ENCODE measurements around the gene MPL.

The MPL gene

GRCh38 chr1:43337588-43337987, at the start of gene MPL:
Gene MPL, plus strand, starts transcription at chr1:43337818. Its CDS starts 31 bp downstream, at chr1:43337849.
- no peak for DNase-seq (ENCODE audit: low spot score)

- DNase-seq (ENCODE audit: low spot score) = no peak
These were observed 49.4 kb upstream of the MPL start for GRCh38 chr1:43288058-43288784.

- no peak for DNase-seq (ENCODE audit: low spot score)
These were observed 48.6 kb upstream of the MPL start for GRCh38 chr1:43288785-43289706.

GRCh38 chr1:43292216-43292615, 45.4 kb upstream of the MPL start:
- no peak for DNase-seq (ENCODE audit: low spot score)

- no peak for DNase-seq (ENCODE audit: low spot score)
These were observed 44.9 kb upstream of the MPL start for GRCh38 chr1:43292679-43293078.

GRCh38 chr1:43293176-43293575, 44.4 kb upstream of the MPL start:
- no peak for DNase-seq (ENCODE audit: low spot score)

- no peak for DNase-seq (ENCODE audit: low spot score)
These were observed 43.5 kb upstream of the MPL start for GRCh38 chr1:43293896-43294760.

- DNase-seq (ENCODE audit: low spot score) = no peak
These were observed 42.9 kb upstream of the MPL start for GRCh38 chr1:43294761-43295160.

GRCh38 chr1:43296207-43296606, 41.4 kb upstream of the MPL start:
- no peak for DNase-seq (ENCODE audit: low spot score)

GRCh38 chr1:43298055-43298454, 39.6 kb upstream of the MPL start:
- no peak for DNase-seq (ENCODE audit: low spot score)

GRCh38 chr1:43299101-43299500, 38.5 kb upstream of the MPL start:
- DNase-seq (ENCODE audit: low spot score) = no peak

GRCh38 chr1:43300378-43301094, 37.1 kb upstream of the MPL start, which contains the start of gene TIE1:
Gene TIE1, plus strand, starts transcription at chr1:43300982. Its CDS starts 90 bp downstream, at chr1:43301072.
- DNase-seq (ENCODE audit: low spot score) = no peak

GRCh38 chr1:43302201-43302600, 35.4 kb upstream of the MPL start:
- no peak for DNase-seq (ENCODE audit: low spot score)

GRCh38 chr1:43302721-43303470, 34.7 kb upstream of the MPL start:
- no peak for DNase-seq (ENCODE audit: low spot score)

GRCh38 chr1:43303471-43304313, 33.9 kb upstream of the MPL start:
- no peak for DNase-seq (ENCODE audit: low spot score)

GRCh38 chr1:43304314-43304681, 33.3 kb upstream of the MPL start:
- DNase-seq (ENCODE audit: low spot score) = no peak

GRCh38 chr1:43304771-43305300, 32.8 kb upstream of the MPL start:
- DNase-seq (ENCODE audit: low spot score) = no peak

- DNase-seq (ENCODE audit: low spot score) = peak; percentile 26
These were observed 32.2 kb upstream of the MPL start for GRCh38 chr1:43305461-43305860.

GRCh38 chr1:43305926-43306687, 31.5 kb upstream of the MPL start:
- DNase-seq (ENCODE audit: low spot score) = no peak

Data from germinal center (tissue), 1 donor.